NCI-H2227 (cell line): ENCODE measurements around the gene E2F3.
"Not testable (repeated sequence)": the region's sequence is repeated elsewhere in the genome, so short reads cannot be mapped to it uniquely, and the experiment has no call there.

ENCODE experiments used
- DNase-seq: peaks from one replicate; lab custom pipeline; 2025; ENCODE audit not compliant: unreplicated experiment; lab: John Stamatoyannopoulos, UW

The E2F3 gene

GRCh38 chr6:20525208-20525607 lies 123.5 kb downstream of the E2F3 start:
- not testable (repeated sequence) for DNase-seq

- DNase-seq: peak; percentile 72
Observed at GRCh38 chr6:20529086-20529448, 127.4 kb downstream of the E2F3 start.

GRCh38 chr6:20532881-20533280 lies 131.2 kb downstream of the E2F3 start:
- no peak for DNase-seq

GRCh38 chr6:20533746-20534294 lies 132.1 kb downstream of the E2F3 start:
- no peak for DNase-seq

GRCh38 chr6:20534295-20535262 lies 132.9 kb downstream of the E2F3 start, which contains the start of gene CDKAL1:
CDKAL1 (plus strand) TSS chr6:20534457; CDS start chr6:20546351, 11,894 bp downstream.
- peak; percentile 91 for DNase-seq

- DNase-seq: no peak
Observed at GRCh38 chr6:20538131-20538662, 136.5 kb downstream of the E2F3 start.

GRCh38 chr6:20538907-20539306 lies 137.2 kb downstream of the E2F3 start:
- no peak for DNase-seq

- DNase-seq: no peak
Observed at GRCh38 chr6:20539387-20539786, 137.7 kb downstream of the E2F3 start.

DNA sequence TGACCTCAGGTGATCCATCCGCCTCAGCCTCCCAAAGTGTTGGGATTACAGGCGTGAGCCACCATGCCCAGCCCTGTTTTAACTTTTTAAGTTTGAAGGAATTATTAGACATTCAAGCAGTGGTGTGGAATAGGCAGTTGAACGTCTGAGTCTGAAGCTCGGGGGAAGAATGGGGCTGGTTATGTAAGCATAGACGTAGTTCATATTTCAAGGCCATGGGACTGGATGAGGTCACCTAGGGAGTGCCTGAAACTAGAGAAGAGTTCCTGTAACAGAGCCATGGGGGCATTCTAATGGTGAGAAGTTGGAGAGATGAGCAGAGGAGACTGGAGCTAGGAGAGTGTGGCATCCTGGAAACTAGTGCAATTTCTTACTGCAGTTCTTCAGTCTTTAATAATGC lies 139.0 kb downstream of the E2F3 start:
- no peak for DNase-seq

DNA sequence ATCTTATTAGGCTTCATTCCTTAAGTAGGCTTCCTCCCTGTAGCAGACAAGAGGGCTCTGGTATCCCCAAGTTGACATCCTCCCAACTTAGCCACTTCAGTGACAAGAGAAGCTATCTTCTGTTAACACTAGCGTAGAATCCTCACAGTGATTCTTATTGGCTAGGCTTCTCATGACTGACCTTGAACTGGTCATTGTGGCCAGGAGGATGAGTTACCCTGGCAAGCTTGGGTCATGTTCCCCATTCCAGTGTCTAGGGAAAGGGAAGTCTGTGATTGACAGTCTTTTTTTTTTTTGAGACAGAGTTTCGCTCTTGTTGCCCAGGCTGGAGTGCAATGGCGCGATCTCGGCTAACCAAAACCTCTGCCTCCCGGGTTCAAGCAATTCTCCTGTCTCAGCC lies 139.7 kb downstream of the E2F3 start:
- DNase-seq: no peak

- DNase-seq: no peak
Observed at GRCh38 chr6:20542927-20543602, 141.4 kb downstream of the E2F3 start.
